ENCODE data around the gene PIWIL4.
"Not testable (repeated sequence)": the region's sequence is repeated elsewhere in the genome, so short reads cannot be mapped to it uniquely, and the experiment has no call there.

The PIWIL4 gene

DNA sequence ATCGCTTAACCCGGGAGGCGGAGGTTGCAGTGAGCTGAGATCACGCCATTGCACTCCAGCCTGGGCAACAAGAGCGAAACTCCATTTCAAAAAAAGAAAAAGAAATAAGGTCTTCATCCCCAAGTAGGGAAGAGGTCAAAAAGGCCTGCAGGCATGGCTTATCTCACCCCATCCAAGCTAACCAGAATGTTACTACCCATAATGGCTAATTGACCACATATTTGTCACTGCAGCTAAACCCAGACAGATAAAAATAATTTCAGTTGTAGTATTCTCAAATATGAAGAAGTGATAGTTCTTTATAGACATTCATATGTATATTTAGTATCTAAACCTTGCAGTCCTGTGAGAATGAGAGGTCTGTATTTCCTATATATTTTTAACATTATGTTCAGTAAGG is 17.8 kb downstream of the PIWIL4 start:
- DNase-seq (ENCODE audit: low read depth, low spot score) = no peak

DNA sequence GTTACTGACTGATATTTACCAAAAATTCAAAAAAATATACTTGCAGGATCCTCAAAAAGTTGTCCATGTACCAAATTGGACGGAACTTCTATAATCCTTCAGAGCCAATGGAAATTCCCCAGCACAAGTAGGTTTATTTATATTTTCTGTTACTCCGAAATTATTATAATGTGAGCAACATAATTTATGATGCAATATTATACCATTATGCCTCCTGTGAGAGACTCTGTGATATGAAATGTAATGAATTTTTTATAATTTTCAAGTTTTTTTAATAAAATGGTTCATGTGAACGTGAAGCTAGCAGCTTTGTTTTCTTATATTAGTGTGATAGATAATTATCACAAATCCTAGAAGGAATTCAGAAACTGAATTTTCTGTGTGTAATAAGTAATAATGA is 18.2 kb downstream of the PIWIL4 start:
- DNase-seq (ENCODE audit: low read depth, low spot score) = no peak

DNA sequence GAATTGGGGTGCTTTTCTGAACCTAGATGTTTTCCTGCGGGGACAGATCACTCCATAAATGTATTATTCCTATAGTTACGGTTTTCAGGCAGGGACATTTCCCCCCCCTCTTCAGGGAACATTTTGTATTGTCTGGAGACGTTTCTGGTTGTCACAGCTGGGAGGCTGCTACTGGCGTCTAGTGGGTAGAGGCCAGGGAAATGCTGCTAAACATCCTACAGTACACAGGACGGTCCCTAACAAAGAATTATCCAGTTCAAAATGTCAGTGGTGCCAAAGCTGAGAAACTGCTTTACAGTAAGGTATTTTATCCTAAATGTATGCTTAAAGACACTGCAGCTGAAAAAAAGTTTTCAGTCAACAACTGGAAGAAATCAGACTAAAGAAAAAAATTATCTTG is 19.4 kb downstream of the PIWIL4 start:
- DNase-seq (ENCODE audit: low read depth, low spot score) = no peak

DNA sequence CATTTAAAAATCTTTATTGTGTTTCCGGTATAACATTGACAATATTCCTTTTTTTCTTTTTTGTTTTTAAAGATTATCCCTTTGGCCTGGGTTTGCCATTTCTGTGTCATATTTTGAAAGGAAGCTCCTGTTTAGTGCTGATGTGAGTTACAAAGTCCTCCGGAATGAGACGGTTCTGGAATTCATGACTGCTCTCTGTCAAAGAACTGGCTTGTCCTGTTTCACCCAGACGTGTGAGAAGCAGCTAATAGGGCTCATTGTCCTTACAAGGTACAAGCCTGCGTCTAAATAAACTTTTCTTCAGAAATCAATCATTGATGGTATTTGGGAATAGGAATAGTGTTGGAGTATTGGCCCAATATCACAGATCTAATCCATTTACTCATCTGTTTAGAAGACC is 19.8 kb downstream of the PIWIL4 start:
- no peak for DNase-seq (ENCODE audit: low read depth, low spot score)

DNA sequence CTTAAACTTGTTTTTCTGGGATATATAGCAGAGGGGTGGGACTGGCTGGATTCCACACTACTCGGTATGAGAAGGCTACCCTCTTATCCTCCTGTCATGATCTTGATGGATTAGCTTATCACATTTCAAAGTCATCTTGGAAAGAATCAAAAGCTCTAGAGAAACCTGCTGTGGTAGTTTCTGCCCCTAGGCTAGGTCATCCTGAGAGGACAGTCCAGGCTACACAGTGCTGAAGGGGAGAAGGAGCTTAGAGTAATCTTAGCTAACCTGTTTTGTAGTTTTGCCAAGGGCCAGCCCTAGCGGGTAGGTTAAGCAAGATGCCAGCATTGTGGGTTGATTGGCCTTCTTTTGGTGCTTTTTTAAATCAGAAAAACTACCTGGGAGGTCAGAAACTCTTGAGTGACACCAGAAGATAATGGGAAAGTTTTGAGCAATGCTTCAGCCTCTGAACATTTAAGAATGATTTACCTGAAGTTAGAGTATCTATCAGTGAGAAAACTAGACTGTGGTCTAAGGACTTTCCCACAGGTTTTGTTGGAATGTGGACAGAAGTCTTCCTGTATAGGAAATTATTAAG is 21.3 kb downstream of the PIWIL4 start:
- no peak for DNase-seq (ENCODE audit: low read depth, low spot score)

DNA sequence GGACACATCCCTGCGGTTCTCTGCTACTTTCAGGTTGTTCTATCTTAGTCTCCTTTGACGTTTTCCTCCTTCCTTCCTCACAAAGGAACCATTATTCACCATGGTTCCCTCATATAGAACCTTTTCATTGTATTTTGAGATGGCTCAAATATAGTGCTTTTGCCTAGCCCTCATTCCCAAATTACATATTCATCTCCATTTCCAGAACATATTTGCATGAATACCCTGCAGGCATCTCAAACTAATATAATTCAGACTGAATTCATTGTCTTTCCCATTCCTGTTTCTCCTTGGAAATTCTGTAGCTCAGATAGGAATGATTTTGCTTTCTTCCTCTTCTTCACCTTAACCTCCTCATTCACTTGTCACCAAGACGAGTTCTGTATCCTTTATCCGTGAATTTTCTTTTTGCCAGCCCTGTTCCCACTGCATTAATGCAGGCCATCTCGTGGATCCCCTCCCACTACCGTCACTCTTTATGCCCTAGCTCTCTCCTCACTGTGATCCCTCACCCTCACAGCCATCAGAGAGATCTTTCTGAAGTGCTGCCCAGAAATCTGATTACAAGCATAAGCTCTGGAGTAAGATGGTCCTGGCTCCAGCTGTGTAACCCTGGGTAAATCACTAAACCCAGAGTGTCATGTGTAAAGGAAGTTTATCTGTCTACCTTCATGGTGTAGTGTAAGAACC is 23.3 kb downstream of the PIWIL4 start:
- no peak for DNase-seq (ENCODE audit: low read depth, low spot score)

DNA sequence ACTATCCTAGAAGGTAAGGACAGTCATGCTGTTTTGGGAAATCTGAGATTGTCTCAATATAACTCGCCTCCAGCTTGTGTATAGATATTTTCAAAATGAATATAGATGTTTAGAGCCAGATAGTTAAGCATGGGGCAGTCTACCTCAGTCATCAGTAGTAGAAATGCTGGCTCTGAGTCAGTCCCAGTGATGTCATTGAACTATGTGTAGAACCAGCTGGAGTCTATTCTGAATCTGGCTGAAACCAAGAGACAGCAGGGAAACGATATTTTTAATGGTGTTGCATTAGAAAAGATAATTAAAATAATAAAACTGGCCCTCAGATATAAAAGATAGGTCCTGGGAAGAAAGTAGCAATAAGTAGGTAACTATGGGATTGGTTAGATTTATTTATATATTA is 25.9 kb downstream of the PIWIL4 start:
- DNase-seq (ENCODE audit: low read depth, low spot score) = no peak

DNA sequence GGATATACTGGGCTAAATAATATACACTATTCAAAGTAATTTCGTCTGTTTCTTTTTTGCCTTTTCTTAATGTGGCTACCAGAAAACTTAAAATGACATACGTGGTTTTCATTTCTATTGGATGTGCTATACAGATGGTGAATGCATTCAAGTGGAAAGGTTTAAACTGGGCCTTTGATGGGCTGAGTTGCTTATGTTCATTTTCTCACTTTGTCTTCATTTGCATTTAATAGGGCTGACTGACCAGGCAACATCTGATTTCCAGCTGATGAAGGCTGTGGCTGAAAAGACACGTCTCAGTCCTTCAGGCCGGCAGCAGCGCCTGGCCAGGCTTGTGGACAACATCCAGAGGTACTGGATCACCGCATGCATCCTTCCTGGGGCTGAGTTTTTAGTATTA is 27.9 kb downstream of the PIWIL4 start:
- no peak for DNase-seq (ENCODE audit: low read depth, low spot score)

DNA sequence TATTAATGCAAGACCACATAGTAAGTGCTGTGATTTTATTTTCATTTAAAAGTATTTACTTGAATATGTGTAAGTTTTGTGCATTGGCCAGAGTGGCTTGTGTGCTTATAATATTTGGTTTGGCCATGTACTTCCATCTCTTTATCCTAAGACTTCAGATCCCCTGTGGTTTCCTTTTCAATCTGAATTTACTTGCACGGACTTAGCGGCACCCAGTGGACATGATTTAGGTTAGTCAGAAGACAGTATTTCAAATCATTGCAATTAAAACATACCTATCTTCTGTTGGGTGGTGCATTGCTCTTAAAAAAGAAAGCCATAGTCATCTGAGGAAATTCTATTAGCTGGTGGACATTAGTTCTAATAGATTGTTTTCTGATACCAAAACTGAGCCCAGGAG is 30.7 kb downstream of the PIWIL4 start:
- no peak for DNase-seq (ENCODE audit: low read depth, low spot score)

DNA sequence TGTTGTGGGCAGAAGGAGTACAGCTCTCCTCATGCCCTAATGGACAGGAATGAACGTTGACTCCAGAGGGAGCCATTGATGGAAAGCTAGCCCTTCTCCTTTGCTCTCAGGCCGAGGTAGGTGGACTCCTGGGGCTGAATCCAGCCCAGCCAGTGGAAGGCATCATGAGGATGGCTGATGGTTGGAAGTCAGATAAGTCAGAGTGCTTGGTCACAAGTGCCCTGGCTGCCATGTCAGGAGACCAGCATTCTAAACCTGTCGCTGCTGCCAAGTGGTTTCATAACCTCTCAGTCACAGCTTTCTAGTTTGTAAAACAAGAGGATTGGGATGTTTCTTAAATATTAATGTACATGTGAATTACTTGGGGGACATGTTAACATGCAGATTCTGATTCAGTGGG is 32.3 kb downstream of the PIWIL4 start:
- no peak for DNase-seq (ENCODE audit: low read depth, low spot score)

DNA sequence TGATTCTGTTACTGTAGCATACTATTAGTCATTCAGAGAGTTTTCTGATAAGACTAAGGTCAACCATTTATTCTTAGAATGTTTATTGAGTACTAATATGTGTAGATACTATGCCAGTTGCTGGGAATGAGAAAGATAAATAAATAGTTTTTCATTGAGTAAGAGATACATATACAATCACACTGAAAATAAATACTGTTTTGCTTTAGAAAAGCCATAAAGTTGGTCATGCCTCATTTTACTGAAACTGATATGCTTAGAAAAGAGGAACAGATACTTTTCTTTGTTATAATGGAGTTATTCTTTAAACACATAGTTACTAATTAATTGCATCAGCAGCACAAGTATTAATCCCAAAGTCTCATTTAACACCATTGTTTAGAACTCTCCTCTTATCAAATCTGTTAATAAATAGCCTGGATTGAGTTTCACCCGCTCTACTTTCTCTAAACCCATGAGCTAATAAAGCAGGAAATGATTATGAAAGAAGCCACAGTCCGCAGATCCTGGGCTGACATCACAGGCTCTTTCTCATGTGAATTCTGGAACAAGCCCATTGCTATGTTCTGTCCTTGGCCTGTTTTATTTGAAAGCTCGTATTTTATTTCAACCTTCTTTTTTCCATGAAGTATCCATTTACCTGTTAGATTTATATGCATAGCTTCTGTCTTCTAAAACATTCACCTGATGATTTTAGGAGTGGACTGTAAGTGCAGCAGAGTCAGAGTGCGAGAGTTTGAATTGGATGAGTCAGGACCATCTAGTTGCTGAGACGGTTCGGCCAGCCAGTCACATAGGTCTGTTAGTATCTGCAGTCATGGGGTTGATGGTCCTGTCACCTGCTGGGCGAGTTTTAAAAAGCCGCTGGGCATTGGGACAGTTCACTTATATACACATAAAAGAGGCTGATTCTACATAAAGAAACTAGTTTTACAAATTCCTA is 35.5 kb downstream of the PIWIL4 start:
- no peak for DNase-seq (ENCODE audit: low read depth, low spot score)

DNA sequence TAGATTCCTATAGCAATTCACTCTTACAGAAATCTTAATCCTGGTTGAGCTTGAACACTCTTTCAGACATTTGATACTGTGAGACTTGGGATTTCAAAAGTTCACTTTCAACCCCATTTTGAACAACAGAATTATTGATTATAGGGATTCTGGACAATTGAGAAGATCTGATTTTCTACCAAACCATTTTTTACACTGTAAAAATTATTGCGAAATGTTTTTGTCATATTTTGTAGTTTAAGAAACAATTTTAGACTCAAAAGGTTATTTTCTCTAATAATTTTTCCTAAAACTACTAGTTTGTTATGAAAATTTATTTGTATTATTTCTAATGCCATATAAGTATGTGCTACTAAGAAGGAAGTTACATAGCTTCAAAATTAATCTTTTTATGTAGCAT is 36.4 kb downstream of the PIWIL4 start:
- DNase-seq (ENCODE audit: low read depth, low spot score) = no peak

DNA sequence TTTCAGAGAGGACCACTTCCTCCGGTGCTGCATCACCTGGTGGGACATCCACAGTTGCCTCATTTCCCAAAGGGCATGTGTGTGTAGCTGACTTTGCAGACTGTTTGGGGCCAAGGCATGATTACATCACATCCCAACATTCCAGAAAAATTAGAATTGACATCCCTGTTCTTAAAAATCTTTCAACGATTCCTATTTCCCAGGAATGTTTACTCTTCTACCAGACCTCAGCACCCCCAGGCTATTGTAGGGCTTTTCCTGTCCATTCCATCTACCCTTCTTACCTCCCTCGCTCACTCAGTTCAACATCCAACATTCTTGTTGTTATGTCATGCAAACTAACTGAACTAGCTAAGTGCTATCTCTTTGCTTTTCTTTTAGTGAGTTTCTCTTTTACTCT is 37.3 kb downstream of the PIWIL4 start:
- no peak for DNase-seq (ENCODE audit: low read depth, low spot score)

DNA sequence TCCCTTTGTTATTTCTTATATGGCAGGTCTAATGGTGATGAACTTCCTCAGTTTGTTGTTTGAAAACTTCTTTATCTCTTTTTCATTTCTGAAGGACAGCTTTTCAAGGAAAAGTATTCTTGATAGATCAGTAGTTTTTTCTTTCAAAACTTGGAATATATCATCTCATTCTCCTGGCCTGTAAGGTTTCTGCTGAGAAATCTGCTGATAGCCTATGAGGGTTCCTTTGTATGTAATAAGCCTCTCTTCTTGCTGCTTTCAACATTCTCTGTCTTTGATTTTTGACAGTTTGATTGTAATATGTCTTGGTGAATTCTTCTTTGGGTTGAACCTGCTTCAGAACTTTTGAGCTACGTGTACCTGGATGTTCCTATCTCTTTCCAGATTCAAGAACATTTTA is 46.0 kb downstream of the PIWIL4 start:
- no peak for DNase-seq (ENCODE audit: low read depth, low spot score)

DNA sequence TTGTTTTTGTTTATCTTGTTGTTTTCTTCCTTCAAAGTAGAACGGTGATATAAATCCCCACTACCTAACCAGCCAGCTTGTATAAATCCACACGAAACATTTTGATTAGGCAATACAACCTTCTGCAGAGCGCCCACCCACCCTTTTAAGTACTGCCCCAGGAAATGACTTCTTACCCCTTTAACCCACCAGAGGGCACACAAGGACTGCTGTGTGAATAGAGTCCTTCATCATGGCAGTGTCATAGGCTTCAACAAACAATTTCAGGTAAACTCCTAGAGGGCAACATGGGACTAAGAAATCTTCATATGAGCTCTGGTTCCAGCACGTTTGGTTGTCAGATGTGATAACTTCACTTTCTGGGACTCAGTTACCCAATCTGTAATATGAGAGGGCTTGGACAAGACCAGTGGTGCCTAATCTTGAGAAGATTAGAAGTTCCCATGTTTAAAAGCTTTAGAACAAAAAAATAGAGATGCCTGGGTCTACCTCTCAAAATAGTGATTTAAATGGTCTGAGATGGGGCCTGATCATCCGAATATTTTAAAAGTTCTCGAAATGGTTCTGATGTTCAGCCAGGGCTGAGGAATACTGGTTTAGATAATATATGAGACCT is 56.1 kb downstream of the PIWIL4 start:
- no peak for DNase-seq (ENCODE audit: low read depth, low spot score)

DNA sequence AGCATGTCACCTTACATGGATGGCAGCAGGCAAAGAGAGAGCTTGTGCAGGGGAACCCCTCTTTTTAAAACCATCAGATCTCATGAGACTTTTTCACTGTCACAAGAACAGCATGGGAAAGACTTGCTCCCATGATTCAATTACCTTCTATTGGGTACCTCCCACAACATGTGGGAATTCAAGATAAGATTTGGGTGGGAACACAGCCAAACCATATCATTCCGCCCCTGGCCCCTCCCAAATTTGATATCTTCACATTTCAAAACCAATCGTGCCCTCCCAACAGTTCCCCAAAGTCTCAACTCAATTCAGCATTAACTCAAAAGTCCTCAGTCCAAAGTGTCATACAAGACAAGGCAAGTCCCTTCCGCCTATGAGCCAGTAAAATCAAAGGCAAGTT is 58.3 kb downstream of the PIWIL4 start:
- DNase-seq (ENCODE audit: low read depth, low spot score) = not testable (repeated sequence)

DNA sequence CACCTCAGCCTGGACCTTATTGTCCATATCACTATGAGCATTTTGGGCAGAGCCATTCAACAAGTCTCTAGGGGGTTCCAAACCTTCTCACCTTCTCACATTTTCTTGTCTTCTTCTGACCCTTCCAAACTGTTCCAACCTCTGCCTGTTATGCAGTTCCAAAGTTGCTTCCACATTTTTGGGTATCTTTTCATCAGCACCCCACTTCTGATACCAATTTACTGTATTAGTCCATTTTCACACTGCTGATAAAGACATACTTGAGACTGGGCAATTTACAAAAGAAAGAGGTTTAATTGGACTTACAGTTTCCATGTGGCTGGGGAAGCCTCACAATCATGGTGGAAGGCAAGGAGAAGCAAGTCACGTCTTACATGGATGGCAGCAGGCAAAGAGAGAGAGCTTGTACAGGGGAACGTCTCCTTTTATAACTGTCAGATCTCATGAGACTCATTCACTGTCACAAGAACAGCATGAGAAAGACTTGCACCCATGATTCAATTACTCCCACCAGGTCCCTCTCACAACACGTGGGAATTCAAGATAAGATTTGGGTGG is 59.9 kb downstream of the PIWIL4 start:
- not testable (repeated sequence) for DNase-seq (ENCODE audit: low read depth, low spot score)

DNA sequence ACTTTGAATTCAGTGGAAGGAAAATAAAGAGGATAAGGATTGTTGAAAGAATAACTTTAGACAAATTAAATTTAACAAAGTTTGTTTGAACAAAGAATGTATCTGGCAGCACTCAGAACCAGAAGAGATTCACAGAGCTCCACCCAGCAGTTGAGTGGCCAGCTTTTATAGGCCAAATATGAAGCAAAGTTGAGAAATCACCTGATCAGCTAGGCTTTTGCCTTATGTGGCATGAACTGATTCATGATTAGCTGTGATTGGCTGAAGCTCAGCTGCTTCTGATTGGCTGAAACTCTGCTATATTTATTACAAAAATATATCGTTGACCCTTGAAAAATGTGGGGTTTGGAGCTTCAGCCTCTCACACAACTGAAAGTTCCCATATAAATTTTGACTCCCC is 62.6 kb downstream of the PIWIL4 start:
- no peak for DNase-seq (ENCODE audit: low read depth, low spot score)

DNA sequence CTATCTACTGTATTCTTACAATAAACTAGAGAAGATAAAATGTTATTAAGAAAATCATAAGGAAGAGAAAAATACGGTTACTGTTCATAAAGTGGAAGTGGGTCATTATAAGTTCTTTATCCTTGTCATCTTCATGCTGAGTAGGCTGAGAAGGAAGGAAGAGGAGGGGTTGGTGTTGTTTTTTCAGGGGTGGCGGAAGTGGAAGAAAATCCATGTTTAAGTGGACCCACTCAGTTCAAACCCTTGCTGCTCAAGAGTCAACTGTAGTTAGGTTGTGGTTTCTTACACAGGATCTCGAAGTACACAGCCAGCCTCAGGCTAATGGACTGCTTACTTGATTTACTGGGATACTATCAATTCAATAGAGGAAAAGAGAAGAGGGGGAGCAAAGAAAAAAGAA is 63.1 kb downstream of the PIWIL4 start:
- no peak for DNase-seq (ENCODE audit: low read depth, low spot score)

DNA sequence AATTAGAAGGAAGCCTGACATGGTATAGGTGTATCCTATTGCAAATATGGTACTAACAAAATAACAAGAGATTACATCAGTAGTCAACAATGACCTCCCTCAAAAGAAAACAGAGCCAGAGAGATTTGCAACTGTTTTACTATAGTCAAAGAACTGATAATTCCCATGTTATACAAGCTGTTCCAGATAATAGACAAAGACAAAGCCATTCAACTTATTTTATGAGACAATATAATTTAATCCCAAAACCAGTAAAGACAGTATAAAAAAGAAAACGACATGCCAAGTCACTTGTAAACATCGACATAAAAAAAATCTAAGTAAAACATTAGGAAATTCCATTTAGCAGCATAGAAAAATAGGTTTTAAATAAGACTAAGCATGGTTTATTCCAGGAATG is 65.2 kb downstream of the PIWIL4 start:
- DNase-seq (ENCODE audit: low read depth, low spot score) = no peak

DNA sequence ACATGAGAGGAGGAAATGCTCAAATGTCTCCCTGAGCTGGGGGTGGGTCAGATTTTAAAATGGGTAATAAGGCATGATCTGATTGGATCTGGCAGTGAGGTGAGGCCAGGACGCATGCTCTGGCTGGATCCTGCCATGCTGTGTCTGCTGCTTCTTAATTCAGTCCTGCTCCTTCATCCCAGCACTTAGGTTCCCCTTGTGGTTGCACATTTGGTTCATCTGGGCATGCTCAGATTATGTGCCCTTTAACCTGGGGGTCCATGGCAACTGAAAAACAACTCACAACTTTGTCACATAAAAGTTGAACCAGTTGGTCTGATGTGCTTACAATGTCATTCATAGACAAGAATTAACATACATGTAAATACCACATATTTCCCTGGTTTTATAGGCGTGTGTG is 67.9 kb downstream of the PIWIL4 start:
- DNase-seq (ENCODE audit: low read depth, low spot score) = no peak

DNA sequence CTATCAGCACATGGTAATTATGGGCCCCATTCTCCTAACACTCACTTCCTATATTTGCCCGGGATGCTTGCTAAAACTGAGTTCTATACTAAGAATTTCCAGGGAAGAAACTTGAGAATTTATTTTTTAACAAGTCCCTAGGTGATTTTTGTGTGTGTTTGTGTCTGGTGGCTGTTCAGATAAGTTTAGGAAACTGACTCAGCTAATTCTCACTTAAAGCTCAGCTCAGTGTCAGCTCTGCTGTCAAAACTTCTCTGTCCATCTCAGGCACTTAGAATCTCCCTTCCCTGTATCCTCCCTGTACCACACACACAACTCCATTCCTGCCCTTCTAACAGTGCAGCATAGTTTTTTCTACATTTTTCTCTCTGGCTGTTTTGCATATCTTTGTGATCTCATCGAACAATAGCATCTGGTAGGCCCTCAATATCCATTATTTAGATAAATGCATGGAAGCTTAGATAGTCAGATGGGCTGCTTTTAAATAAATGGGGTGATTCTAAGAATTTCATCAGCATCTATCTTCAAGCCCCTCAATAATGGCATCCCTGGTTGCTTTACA is 69.3 kb downstream of the PIWIL4 start:
- no peak for DNase-seq (ENCODE audit: low read depth, low spot score)

All from activated CD4-positive, CD25-positive, alpha-beta regulatory T cell treated with anti-CD3 and anti-CD28 coated beads, Interleukin-2, amount 50 U/mL, for 16 hours (primary cell).